ENCODE data around the gene SNX1. TPM values are rescaled to one million over a fixed set of nuclear protein-coding genes. Genes with fewer than 3 reads are reported as not detected.

Gene SNX1
- total and polyA plus RNA-seq, 2 of the 13 experiments (the other 11 are each of a cell fraction or from before 2014, with no cell fraction given): 29.3 to 60.1 TPM

GRCh38 chr15:64093627-64094417 lies 2.0 kb upstream of the SNX1 start, which contains the start of gene CIAO2A (continued):
- 0 out of 2 replicates have a peak, but pooled peaks have one; percentile 12 for TF ChIP-seq MAX (IDR thresholded peaks at IDR 0.05)
- TF ChIP-seq ARID5B (CRISPR knock-in tag; IDR thresholded peaks at IDR 0.05): no peak; the same call in 1 of the 2 replicates
- no peak for TF ChIP-seq FOXM1 (CRISPR knock-in tag; IDR thresholded peaks at IDR 0.05)
- TF ChIP-seq, protein P1, sequence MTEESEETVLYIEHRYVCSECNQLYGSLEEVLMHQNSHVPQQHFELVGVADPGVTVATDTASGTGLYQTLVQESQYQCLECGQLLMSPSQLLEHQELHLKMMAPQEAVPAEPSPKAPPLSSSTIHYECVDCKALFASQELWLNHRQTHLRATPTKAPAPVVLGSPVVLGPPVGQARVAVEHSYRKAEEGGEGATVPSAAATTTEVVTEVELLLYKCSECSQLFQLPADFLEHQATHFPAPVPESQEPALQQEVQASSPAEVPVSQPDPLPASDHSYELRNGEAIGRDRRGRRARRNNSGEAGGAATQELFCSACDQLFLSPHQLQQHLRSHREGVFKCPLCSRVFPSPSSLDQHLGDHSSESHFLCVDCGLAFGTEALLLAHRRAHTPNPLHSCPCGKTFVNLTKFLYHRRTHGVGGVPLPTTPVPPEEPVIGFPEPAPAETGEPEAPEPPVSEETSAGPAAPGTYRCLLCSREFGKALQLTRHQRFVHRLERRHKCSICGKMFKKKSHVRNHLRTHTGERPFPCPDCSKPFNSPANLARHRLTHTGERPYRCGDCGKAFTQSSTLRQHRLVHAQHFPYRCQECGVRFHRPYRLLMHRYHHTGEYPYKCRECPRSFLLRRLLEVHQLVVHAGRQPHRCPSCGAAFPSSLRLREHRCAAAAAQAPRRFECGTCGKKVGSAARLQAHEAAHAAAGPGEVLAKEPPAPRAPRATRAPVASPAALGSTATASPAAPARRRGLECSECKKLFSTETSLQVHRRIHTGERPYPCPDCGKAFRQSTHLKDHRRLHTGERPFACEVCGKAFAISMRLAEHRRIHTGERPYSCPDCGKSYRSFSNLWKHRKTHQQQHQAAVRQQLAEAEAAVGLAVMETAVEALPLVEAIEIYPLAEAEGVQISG (CRISPR knock-in tag; IDR thresholded peaks at IDR 0.05): peak; percentile 94
- TF ChIP-seq, protein P2, sequence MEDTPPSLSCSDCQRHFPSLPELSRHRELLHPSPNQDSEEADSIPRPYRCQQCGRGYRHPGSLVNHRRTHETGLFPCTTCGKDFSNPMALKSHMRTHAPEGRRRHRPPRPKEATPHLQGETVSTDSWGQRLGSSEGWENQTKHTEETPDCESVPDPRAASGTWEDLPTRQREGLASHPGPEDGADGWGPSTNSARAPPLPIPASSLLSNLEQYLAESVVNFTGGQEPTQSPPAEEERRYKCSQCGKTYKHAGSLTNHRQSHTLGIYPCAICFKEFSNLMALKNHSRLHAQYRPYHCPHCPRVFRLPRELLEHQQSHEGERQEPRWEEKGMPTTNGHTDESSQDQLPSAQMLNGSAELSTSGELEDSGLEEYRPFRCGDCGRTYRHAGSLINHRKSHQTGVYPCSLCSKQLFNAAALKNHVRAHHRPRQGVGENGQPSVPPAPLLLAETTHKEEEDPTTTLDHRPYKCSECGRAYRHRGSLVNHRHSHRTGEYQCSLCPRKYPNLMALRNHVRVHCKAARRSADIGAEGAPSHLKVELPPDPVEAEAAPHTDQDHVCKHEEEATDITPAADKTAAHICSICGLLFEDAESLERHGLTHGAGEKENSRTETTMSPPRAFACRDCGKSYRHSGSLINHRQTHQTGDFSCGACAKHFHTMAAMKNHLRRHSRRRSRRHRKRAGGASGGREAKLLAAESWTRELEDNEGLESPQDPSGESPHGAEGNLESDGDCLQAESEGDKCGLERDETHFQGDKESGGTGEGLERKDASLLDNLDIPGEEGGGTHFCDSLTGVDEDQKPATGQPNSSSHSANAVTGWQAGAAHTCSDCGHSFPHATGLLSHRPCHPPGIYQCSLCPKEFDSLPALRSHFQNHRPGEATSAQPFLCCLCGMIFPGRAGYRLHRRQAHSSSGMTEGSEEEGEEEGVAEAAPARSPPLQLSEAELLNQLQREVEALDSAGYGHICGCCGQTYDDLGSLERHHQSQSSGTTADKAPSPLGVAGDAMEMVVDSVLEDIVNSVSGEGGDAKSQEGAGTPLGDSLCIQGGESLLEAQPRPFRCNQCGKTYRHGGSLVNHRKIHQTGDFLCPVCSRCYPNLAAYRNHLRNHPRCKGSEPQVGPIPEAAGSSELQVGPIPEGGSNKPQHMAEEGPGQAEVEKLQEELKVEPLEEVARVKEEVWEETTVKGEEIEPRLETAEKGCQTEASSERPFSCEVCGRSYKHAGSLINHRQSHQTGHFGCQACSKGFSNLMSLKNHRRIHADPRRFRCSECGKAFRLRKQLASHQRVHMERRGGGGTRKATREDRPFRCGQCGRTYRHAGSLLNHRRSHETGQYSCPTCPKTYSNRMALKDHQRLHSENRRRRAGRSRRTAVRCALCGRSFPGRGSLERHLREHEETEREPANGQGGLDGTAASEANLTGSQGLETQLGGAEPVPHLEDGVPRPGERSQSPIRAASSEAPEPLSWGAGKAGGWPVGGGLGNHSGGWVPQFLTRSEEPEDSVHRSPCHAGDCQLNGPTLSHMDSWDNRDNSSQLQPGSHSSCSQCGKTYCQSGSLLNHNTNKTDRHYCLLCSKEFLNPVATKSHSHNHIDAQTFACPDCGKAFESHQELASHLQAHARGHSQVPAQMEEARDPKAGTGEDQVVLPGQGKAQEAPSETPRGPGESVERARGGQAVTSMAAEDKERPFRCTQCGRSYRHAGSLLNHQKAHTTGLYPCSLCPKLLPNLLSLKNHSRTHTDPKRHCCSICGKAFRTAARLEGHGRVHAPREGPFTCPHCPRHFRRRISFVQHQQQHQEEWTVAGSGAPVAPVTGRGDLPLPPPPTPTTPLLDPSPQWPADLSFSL (CRISPR knock-in tag; IDR thresholded peaks at IDR 0.05): no peak
- no peak for TF ChIP-seq MTA3 (CRISPR knock-in tag; IDR thresholded peaks at IDR 0.05)
- peak; percentile 89 for TF ChIP-seq GABPB1 (CRISPR knock-in tag; IDR thresholded peaks at IDR 0.05)
- no peak for TF ChIP-seq SALL2 (CRISPR knock-in tag; IDR thresholded peaks at IDR 0.05)
- TF ChIP-seq FOXC1 (CRISPR knock-in tag; IDR thresholded peaks at IDR 0.05; ENCODE audit: borderline replicate concordance): no peak
- TF ChIP-seq MIER2 (CRISPR knock-in tag; IDR thresholded peaks at IDR 0.05): no peak
- no peak for TF ChIP-seq ATF5 (CRISPR knock-in tag; IDR thresholded peaks at IDR 0.05; ENCODE audit: low read depth)
- TF ChIP-seq, protein P3, sequence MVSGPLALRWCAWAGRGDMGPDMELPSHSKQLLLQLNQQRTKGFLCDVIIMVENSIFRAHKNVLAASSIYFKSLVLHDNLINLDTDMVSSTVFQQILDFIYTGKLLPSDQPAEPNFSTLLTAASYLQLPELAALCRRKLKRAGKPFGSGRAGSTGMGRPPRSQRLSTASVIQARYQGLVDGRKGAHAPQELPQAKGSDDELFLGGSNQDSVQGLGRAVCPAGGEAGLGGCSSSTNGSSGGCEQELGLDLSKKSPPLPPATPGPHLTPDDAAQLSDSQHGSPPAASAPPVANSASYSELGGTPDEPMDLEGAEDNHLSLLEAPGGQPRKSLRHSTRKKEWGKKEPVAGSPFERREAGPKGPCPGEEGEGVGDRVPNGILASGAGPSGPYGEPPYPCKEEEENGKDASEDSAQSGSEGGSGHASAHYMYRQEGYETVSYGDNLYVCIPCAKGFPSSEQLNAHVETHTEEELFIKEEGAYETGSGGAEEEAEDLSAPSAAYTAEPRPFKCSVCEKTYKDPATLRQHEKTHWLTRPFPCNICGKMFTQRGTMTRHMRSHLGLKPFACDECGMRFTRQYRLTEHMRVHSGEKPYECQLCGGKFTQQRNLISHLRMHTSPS (CRISPR knock-in tag; IDR thresholded peaks at IDR 0.05; ENCODE audit: low read depth): no peak

Measured in HepG2 (cell line).